ENCODE results near the gene CYP4F2. TPM values are rescaled to one million over a fixed set of nuclear protein-coding genes. Genes with fewer than 3 reads are reported as not detected.
"Not testable (repeated sequence)": the region's sequence is repeated elsewhere in the genome, so short reads cannot be mapped to it uniquely, and the experiment has no call there.

CYP4F2 gene
- total and polyA plus RNA-seq, 2 donors from 2014 or later = 0.31 to 16.8 TPM

- Histone ChIP-seq H3K4me3 (ENCODE audit: low read length in 3 of 3) (no peak overlapping the region), H3K4me1 (ENCODE audit: control insufficient read depth in 2 of 3, insufficient read depth in 2 of 3, low read depth in 1 of 3, low read length in 3 of 3) (peaks cover 0 to 6% (median 0%) of the 10 kb centered on the region in 3 donors), H3K27me3 (ENCODE audit: control insufficient read depth, insufficient read depth, low read length) (no peaks in the 10 kb centered on the region), H3K9me3 (ENCODE audit: control insufficient read depth in 2 of 3, insufficient read depth in 1 of 3, low read length in 3 of 3) (no peaks in the 10 kb centered on the region), H3K9ac (ENCODE audit: low read length in 3 of 3) (no peak overlapping the region), H3K36me3 (ENCODE audit: control insufficient read depth in 2 of 3, insufficient read depth in 3 of 3, low read length in 3 of 3) (no peaks in the 10 kb centered on the region), H3K27ac (ENCODE audit: low read depth in 2 of 2, low read length in 2 of 2) (no peak overlapping the region)
- DNase-seq (no peak), FAIRE-seq (no peak)
- no peak for TF ChIP-seq CTCF (IDR thresholded peaks at IDR 0.05; ENCODE audit: borderline replicate concordance, extremely low read depth, insufficient read depth)
- intact Hi-C loops (cut with DNase I) = no loop called here
These were observed 59.5 kb downstream of the CYP4F2 start for GRCh38 chr19:15838351-15838750.

GRCh38 chr19:15837221-15837731 is 60.6 kb downstream of the CYP4F2 start:
- intact Hi-C loops (cut with DNase I) = no loop called here
- DNase-seq = no peak

GRCh38 chr19:15836330-15837220 is 61.3 kb downstream of the CYP4F2 start:
- TF ChIP-seq CTCF (IDR thresholded peaks at IDR 0.05; ENCODE audit: borderline replicate concordance, extremely low read depth, insufficient read depth) = no peak
- FAIRE-seq (peak; percentile 84), DNase-seq (peak; percentile 98 to 99 (median 98))
- intact Hi-C loops (cut with DNase I) = no loop called here
- H3K4me1 ChIP-seq (ENCODE audit: control insufficient read depth in 2 of 3, insufficient read depth in 2 of 3, low read depth in 1 of 3, low read length in 3 of 3) = peaks cover 0 to 6% (median 0%) of the 10 kb centered on the region in 3 donors
- no peaks in the 10 kb centered on the region for H3K9me3 ChIP-seq (ENCODE audit: control insufficient read depth in 2 of 3, insufficient read depth in 1 of 3, low read length in 3 of 3)
- H3K4me3 ChIP-seq (ENCODE audit: low read length in 3 of 3) = peak overlapping the region; percentile 62 to 86 (median 82)
- no peaks in the 10 kb centered on the region for H3K27me3 ChIP-seq (ENCODE audit: control insufficient read depth, insufficient read depth, low read length)
- H3K36me3 ChIP-seq (ENCODE audit: control insufficient read depth in 2 of 3, insufficient read depth in 3 of 3, low read length in 3 of 3) = no peaks in the 10 kb centered on the region
- H3K27ac ChIP-seq (ENCODE audit: low read depth in 2 of 2, low read length in 2 of 2) = peak overlapping the region; percentile 98 to 99
- peak overlapping the region; percentile 65 to 95 (median 80) for H3K9ac ChIP-seq (ENCODE audit: low read length in 3 of 3)

More at GRCh38 chr19:15837221-15837731, 60.6 kb downstream of the CYP4F2 start:
- H3K27me3 ChIP-seq (ENCODE audit: control insufficient read depth, insufficient read depth, low read length) = no peaks in the 10 kb centered on the region
- peak overlapping the region; percentile 61 to 95 (median 80) for H3K9ac ChIP-seq (ENCODE audit: low read length in 3 of 3)
- peak overlapping the region; percentile 98 to 99 for H3K27ac ChIP-seq (ENCODE audit: low read depth in 2 of 2, low read length in 2 of 2)
- no peaks in the 10 kb centered on the region for H3K36me3 ChIP-seq (ENCODE audit: control insufficient read depth in 2 of 3, insufficient read depth in 3 of 3, low read length in 3 of 3)
- H3K4me1 ChIP-seq (ENCODE audit: control insufficient read depth in 2 of 3, insufficient read depth in 2 of 3, low read depth in 1 of 3, low read length in 3 of 3) = peaks cover 0 to 6% (median 0%) of the 10 kb centered on the region in 3 donors
- no peak for TF ChIP-seq CTCF (IDR thresholded peaks at IDR 0.05; ENCODE audit: borderline replicate concordance, extremely low read depth, insufficient read depth)
- peak overlapping the region; percentile 62 to 86 (median 82) for H3K4me3 ChIP-seq (ENCODE audit: low read length in 3 of 3)
- H3K9me3 ChIP-seq (ENCODE audit: control insufficient read depth in 2 of 3, insufficient read depth in 1 of 3, low read length in 3 of 3) = no peaks in the 10 kb centered on the region
- no peak for FAIRE-seq

- peak in 2 of 5 donors; percentile 3 to 6 for DNase-seq
- FAIRE-seq; H3K27me3 ChIP-seq (ENCODE audit: control insufficient read depth, insufficient read depth, low read length); H3K36me3 ChIP-seq (ENCODE audit: control insufficient read depth in 2 of 3, insufficient read depth in 3 of 3, low read length in 3 of 3); H3K9me3 ChIP-seq (ENCODE audit: control insufficient read depth in 2 of 3, insufficient read depth in 1 of 3, low read length in 3 of 3); H3K4me1 ChIP-seq (ENCODE audit: control insufficient read depth in 2 of 3, insufficient read depth in 2 of 3, low read depth in 1 of 3, low read length in 3 of 3); intact Hi-C loops (cut with DNase I): not testable (repeated sequence)
- Histone ChIP-seq H3K27ac (ENCODE audit: low read depth in 2 of 2, low read length in 2 of 2) (peak overlapping the region; percentile 98 to 99), H3K4me3 (ENCODE audit: low read length in 3 of 3) (peak overlapping the region; percentile 62 to 86 (median 82)), H3K9ac (ENCODE audit: low read length in 3 of 3) (peak overlapping the region; percentile 65 to 95 (median 80))
These were observed 62.1 kb downstream of the CYP4F2 start for GRCh38 chr19:15835565-15836329.

- H3K4me1 ChIP-seq (ENCODE audit: control insufficient read depth in 2 of 3, insufficient read depth in 2 of 3, low read depth in 1 of 3, low read length in 3 of 3); H3K36me3 ChIP-seq (ENCODE audit: control insufficient read depth in 2 of 3, insufficient read depth in 3 of 3, low read length in 3 of 3); DNase-seq; intact Hi-C loops (cut with DNase I); H3K9ac ChIP-seq (ENCODE audit: low read length in 3 of 3); H3K9me3 ChIP-seq (ENCODE audit: control insufficient read depth in 2 of 3, insufficient read depth in 1 of 3, low read length in 3 of 3); H3K27me3 ChIP-seq (ENCODE audit: control insufficient read depth, insufficient read depth, low read length); H3K27ac ChIP-seq (ENCODE audit: low read depth in 2 of 2, low read length in 2 of 2); FAIRE-seq; H3K4me3 ChIP-seq (ENCODE audit: low read length in 3 of 3): not testable (repeated sequence)
These were observed 63.6 kb downstream of the CYP4F2 start for GRCh38 chr19:15834232-15834631.
